ENCODE results near the gene LYPD3. TPM values are rescaled to one million over a fixed set of nuclear protein-coding genes. Genes with fewer than 3 reads are reported as not detected.

The LYPD3 gene
- total and polyA plus RNA-seq, 2 donors (not counting 3 experiments of a cell fraction or from before 2014, with no cell fraction given), result 0.52 TPM; not detected in 1

DNA sequence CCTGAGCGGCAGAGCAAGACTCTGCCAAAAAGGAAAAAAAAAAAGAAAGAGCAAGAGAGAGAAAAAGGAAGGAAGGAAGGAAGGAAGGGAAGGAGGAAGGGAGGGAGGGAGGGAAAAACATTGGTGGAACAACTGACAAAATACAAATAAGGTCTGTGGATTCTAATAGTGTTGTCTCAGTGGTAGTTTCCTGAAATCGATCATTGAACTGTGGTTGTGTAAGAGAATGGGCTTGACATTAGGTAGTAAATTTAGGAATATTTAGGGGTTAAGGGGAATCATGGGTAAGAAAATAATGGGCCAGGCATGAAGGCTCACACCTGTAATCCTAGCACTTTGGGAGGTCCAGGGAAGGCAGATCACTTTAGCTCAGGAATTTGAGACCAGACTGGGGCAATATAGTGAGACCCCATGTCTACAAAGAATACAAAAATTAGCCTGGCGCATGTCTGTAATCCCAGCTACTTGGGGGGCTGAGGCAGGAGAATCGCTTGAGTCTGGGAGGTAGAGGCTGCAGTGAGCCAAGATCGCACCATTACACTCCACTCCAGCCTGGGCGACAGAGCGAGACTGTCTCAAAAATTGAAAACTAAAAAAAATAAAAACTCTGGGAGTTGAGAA, 24.7 kb upstream of the LYPD3 start:
- no peaks in the 10 kb centered on the region for H3K9me1 ChIP-seq (replicated peaks; ENCODE audit: control insufficient read depth, extremely low read depth, insufficient read depth, low read length)
- no peak overlapping the region for H3K4me3 ChIP-seq (replicated peaks in 1 of 3; ENCODE audit: insufficient read depth in 1 of 3, low read depth in 1 of 3, low read length in 3 of 3)
- H3K79me2 ChIP-seq (ENCODE audit: control insufficient read depth, insufficient read depth, low read length), result no peaks in the 10 kb centered on the region
- no peak overlapping the region for H3K9ac ChIP-seq (replicated peaks; ENCODE audit: extremely low read depth, insufficient read depth, low read length)
- no peak for TF ChIP-seq POLR2A (IDR thresholded peaks at IDR 0.05; ENCODE audit: low read depth, low read length)
- TF ChIP-seq GATA2 (IDR thresholded peaks at IDR 0.05; ENCODE audit: insufficient read depth, insufficient read length, low read depth, low read length), result no peak
- TF ChIP-seq EZH2 (IDR thresholded peaks at IDR 0.05; ENCODE audit: borderline replicate concordance, low read depth, low read length, severe bottlenecking), result no peak
- TF ChIP-seq, protein P1, sequence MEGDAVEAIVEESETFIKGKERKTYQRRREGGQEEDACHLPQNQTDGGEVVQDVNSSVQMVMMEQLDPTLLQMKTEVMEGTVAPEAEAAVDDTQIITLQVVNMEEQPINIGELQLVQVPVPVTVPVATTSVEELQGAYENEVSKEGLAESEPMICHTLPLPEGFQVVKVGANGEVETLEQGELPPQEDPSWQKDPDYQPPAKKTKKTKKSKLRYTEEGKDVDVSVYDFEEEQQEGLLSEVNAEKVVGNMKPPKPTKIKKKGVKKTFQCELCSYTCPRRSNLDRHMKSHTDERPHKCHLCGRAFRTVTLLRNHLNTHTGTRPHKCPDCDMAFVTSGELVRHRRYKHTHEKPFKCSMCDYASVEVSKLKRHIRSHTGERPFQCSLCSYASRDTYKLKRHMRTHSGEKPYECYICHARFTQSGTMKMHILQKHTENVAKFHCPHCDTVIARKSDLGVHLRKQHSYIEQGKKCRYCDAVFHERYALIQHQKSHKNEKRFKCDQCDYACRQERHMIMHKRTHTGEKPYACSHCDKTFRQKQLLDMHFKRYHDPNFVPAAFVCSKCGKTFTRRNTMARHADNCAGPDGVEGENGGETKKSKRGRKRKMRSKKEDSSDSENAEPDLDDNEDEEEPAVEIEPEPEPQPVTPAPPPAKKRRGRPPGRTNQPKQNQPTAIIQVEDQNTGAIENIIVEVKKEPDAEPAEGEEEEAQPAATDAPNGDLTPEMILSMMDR (IDR thresholded peaks at IDR 0.05; ENCODE audit: extremely low read depth in 1 of 2, insufficient read depth in 1 of 2, low read depth in 1 of 2, low read length in 2 of 2), result no peak
- TF ChIP-seq JUN (IDR thresholded peaks at IDR 0.05; ENCODE audit: borderline replicate concordance, insufficient read depth, insufficient read length, low read depth), result no peak
- TF ChIP-seq FOS (IDR thresholded peaks at IDR 0.05; ENCODE audit: borderline replicate concordance, insufficient read depth, low read length), result no peak
- TF ChIP-seq MYC (IDR thresholded peaks at IDR 0.05; ENCODE audit: low read depth, low read length), result no peak
- TF ChIP-seq, protein P2, sequence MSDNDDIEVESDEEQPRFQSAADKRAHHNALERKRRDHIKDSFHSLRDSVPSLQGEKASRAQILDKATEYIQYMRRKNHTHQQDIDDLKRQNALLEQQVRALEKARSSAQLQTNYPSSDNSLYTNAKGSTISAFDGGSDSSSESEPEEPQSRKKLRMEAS (IDR thresholded peaks at IDR 0.05; ENCODE audit: insufficient read depth, insufficient read length), result no peak
- BruUV-seq (replicated peaks), result no TSS peak
- no peak overlapping the region for H2AFZ ChIP-seq (ENCODE audit: low read depth, low read length)
- FAIRE-seq (no peak), DNase-seq (ENCODE audit: low read depth, low spot score) (no peak)
- H3K27me3 ChIP-seq (ENCODE audit: control insufficient read depth in 2 of 2, insufficient read depth in 2 of 2, low read length in 2 of 2), result no peaks in the 10 kb centered on the region
- no peaks in the 10 kb centered on the region for H3K4me1 ChIP-seq (ENCODE audit: control insufficient read depth, extremely low read depth, insufficient read depth, low read length)
- no peaks in the 10 kb centered on the region for H4K20me1 ChIP-seq (replicated peaks; ENCODE audit: control insufficient read depth, extremely low read depth, insufficient read depth, low read length)
- no peak overlapping the region for H3K27ac ChIP-seq (ENCODE audit: insufficient read depth, low read depth, low read length)
- POLR2A ChIA-PET, result no interaction called here
- dilution Hi-C loops (cut with MboI; ENCODE audit: extremely low pct_ligation_motif_present, low sequenced_read_pairs), result no loop called here
- no peaks in the 10 kb centered on the region for H3K9me3 ChIP-seq (replicated peaks; ENCODE audit: control insufficient read depth, insufficient read depth, low read length)
- peaks cover 0 to 8% of the 10 kb centered on the region in 2 experiments for H3K36me3 ChIP-seq (ENCODE audit: control insufficient read depth in 2 of 2, extremely low read depth in 1 of 2, insufficient read depth in 2 of 2, low read length in 2 of 2)
- CTCF ChIA-PET, result interaction anchor here (1.1 to 1.6 kb wide), 4 partner anchors 10 to 57 kb away, joined by 3 to 8 read pairs (median 4); no protein-coding TSS in a partner anchor
- intact Hi-C loops (cut with micrococcal nuclease), result no loop called here
- H3K4me2 ChIP-seq (ENCODE audit: insufficient read depth, low read length), result no peak overlapping the region

Measured in endothelial cell of umbilical vein (primary cell).